Measurements from ENCODE around the gene MLPH.

Gene MLPH

GRCh38 chr2:237480988-237481525, 6.0 kb upstream of the MLPH start:
- DNase-seq, result no peak

- no peak for DNase-seq
Observed at GRCh38 chr2:237482485-237482884, 4.6 kb upstream of the MLPH start.

DNA sequence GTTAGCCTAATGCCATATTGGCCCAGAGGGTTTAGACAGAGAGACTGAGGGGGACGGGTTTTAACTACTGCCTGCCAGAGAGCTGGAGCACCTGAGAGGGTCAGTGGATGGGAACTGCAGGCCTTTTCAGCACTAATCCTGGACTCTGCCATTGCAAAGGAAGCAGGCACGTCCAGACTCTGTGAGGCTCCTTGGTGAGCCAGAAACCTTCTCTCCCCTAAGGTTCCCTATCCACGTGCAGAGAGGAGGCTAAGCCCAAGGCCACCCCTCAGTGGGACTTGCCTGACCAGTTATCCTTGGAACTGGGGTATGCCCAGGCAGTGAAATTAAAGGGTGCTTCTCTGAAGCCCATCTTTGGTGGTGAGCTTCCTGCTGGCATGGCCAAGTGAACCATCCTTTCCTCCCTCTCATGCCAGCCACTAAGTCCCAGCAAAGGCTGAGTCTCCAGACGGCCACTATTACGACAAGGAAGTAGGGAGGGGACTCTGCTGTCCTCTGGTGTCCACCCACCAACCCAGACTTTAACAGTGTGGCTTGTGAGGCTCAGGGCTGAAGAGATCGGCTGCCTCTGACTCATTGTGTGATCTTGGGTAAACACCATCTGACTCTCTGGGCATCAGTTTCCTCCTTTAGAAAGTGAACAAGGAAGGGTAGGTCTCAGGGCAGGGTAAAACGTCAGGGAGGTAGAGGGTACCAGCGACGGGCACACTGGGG, 3.9 kb upstream of the MLPH start:
- DNase-seq, result no peak

- no peak for DNase-seq
Observed at GRCh38 chr2:237485304-237485703, 1.7 kb upstream of the MLPH start.

DNA sequence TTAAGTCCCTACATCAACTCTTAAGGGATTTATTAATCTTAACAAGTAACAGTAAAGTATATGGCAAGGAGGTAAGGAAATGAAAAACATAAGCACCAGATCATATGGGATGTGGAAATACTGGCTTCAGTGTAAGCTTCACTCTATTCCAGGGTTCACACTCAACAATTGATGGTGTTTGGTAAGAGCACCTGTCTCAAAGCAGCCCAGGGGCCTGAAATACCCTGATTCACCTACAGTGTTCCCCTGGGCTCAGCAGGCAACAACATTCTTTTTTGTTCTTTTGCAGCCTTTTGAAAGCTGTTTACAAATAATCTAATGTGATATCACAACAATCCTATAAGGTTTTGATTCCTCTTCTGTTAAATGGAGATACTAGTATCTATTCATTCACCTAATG, 1.2 kb upstream of the MLPH start:
- no peak for DNase-seq

- no peak for DNase-seq
Observed at GRCh38 chr2:237486334-237486818, 675 bp upstream of the MLPH start.

GRCh38 chr2:237487496-237487895, 445 bp downstream of the MLPH start:
- DNase-seq, result no peak

DNA sequence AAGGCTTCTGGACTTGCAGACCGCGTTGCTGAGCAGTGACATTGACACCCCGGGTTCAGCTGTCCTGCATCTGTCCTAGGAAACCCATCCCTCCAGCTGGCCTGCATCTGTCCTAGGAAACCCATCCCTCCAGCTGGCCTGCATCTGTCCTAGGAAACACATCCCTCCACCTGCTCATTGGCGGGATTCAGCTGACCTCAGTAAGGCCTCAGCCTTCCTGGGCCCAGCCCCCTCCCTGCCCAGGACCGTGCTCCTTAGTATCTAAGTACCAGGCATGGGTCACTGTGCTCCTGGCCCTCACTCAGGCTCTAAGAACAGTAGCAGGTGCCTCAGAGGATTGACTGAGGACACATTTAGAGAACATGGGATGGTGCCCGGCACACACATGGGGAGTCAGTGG, 1.2 kb downstream of the MLPH start:
- no peak for DNase-seq

DNA sequence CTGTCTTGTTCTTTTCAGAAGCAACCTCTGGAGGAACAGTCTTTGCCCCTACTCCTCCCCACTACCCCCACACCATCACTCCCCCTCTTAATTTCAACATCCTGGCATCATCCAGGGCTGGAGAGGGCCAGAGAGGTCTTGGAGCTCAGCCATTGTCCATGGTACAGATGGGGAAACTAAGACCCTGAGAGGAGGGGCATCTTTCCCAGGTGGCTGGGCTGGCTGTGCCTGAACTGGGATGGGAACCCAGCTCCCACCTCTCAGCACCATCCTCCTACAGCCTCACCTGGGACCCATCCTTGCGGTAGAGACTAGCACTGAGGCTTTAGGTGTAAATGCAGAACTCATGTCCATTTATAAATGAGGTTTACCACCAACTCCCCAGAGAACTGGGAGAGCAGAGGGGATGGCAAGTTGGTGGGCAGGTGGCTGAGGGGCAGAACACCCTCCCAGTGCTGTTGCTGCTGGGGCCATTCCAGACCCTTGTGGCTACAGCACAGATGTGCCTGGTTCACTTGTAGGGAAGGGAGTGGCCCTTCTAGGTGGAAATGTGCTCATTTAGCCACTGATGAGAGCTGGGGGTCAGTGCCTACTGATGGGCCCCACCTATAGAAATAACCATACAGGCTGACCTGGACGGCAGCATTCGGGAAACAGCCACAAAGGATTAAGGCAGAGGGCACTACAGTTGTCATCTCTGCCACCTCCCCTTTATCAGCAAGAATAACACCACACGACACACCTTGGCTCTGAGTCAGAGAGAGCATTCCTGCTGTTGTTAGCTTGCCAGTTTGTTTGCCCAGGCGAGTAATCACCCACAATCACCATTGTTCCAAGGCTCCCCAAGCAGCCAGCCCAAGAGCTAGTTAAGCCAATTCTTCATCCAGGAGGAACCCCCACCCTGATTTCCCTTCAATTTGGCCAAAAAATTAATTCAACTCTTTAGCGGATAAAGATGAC, 2.1 kb downstream of the MLPH start:
- DNase-seq, result no peak

DNA sequence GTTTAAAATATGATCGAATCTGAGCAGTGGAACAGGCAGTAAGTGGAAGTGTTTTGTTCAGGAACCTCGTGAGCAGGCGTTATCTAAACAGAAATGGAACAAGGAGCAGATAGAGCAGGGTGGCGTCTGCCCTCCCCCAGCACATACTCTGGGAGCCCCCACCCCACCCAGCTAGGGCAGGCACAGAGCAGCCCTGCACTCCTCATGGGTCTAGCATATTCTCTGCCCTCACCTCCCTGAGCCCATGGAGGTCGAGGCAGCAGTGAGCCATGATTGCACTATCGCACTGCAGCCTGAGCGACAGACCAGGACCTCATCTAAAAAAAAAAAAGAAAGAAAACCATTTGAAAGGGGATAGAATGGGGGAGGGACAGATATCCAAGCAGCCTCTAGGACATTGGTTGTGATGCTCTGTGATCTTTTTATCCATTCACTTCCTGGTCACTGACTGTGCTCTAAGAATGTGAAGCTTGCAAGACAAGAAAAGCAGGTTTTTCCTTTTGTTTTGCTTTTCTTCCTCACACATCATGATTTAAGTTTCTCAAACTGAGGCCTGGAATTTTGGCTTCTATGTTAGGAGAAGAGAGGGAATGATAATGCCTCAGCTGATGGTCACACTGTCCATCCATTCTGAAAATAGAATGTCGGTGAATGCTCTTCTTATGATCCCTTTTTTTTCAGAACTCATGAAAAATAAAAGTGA, 3.1 kb downstream of the MLPH start:
- no peak for DNase-seq

- no peak for DNase-seq
Observed at GRCh38 chr2:237490795-237491194, 3.7 kb downstream of the MLPH start.

- no peak for DNase-seq
Observed at GRCh38 chr2:237491515-237492118, 4.6 kb downstream of the MLPH start.

- no peak for DNase-seq
Observed at GRCh38 chr2:237492137-237492890, 5.3 kb downstream of the MLPH start.

- DNase-seq, result no peak
Observed at GRCh38 chr2:237494066-237494465, 7.0 kb downstream of the MLPH start.

DNA sequence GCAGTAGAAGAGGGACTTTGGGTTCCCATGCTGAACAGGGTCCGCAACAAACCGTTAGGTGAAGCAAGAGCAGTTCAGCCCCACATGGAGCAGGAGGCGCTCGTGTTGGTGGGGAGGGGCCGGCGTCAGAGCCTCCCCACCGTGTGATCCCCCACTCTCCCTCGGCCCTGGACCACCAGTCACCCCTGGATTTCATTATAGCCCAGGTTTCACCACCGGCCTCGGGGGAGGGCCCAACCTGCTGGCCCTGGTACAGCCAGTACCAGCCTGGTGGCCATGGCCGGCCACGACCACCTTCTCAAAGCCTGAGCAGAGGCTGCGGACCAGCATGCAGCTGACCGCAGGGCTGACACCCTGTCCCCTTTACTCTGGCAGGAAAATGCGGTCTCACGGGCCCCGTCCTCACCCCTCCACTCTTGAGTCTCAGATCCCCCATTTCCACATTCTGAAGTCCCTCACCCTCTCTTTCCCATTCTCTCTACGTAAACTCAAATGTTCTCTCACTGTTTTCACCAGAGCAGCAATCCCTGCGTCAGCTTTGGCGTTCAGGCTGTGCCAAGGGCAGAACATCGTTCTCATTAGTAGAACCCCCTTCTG, 8.6 kb downstream of the MLPH start:
- DNase-seq, result no peak

DNA sequence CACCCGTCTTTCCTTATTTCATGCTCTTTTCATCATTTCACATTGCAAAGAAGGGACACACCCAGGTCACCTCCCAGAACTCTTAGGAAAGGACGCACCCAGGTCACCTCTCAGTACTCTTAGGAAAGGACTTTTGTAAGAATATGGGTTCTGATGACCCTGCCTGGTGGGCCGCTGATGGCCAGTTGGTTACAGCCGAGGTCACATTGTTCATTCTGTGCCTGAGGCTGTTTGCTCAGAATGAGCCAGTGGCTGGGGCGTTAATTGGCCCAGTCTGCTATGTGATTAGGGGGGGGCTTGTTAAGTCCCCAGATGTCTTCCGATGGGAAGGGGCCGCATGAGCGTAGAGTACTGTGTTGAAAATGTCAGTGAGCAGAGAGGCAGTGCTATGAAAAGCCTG, 9.4 kb downstream of the MLPH start:
- no peak for DNase-seq

DNA sequence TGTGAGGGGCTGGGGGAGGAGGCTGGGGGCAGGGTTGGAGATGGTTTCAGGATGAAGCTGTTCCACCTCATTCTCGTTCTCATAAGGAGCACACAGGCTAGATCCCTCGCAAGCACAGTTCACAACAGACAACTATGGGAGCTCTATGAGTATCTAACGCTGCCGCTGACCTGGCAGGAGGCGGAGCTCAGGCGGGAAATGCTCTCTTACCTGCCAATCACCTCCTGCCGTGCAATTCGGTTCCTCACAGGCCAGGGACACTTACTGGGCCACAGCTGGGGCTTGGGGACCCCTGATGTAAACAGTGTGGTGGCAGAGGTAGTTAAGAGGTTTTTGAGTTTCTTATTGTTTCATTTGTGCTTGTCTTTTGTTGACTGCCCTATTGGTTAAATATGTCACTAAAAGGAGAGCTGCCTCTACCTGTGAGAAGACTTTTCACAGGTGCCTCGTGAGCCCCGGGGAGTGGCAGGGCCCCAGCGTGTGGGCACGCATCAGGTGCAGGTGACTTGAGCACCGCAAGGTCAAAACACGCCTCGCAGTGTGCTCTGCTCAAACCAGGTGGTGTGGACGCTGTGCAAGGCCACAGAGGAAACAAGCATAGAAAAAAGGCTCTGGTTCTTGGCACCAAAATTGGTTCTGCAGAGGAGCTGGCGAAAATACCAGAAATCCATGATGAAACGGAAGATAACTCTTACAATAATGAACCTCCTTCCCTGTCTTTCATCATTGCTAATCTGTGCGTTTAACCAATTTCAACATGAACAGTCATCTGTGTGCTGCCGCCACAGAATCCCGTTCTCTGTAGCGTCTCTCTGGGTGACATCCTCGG, 10.2 kb downstream of the MLPH start:
- no peak for DNase-seq

DNA sequence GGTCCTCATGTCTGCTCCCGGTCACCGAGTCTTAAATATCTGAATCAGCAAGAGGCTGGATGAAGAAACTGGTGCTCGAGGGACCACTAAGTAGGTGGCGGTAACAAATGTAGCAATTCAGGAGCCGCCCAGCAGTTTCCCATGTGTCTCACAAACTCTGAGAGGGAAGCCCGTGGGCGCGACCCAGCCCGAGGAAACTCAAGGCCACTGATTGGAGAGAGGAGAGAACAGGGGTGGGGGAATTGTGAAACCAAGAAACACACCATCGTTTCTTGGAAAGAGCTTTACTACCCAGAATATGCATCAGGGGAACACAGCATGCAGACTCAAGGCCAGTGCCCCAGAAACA, 10.8 kb downstream of the MLPH start:
- DNase-seq, result no peak

DNA sequence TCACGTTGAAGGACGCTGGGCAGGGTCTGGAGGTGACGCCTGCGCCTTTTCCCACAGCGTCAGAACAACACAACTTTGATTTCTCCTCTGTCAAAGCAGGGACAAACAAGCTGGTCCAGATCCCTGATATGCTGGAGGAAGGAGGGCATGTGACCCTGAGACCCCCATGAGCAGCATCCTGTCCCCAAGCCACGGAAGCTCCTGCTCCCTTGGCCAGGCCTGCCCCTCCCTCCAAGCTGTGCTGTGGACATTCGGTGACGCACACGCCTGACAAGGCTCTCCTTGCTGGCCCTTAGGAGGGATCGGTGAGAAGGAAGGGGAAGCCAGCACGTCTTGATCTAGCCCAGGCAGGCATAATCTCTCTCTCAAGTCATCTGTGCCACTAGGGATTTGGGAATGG, 11.3 kb downstream of the MLPH start:
- DNase-seq, result no peak

GRCh38 chr2:237500681-237501424, 13.8 kb downstream of the MLPH start:
- DNase-seq, result no peak

Data from effector CD4-positive, alpha-beta T cell (primary cell).